NCI-H1417 (cell line): ENCODE data around the gene FYCO1.

Source experiments
- DNase-seq, 3 experiments: peaks; one replicate each; lab custom pipeline; 2025; lab: John Stamatoyannopoulos, UW

Gene FYCO1

GRCh38 chr3:45884368-45885201, 111.0 kb downstream of the FYCO1 start:
- DNase-seq, result no peak

GRCh38 chr3:45881078-45882022, 114.3 kb downstream of the FYCO1 start:
- DNase-seq, result no peak

GRCh38 chr3:45880725-45881077, 114.9 kb downstream of the FYCO1 start:
- no peak for DNase-seq

GRCh38 chr3:45878124-45878523, 117.5 kb downstream of the FYCO1 start:
- no peak for DNase-seq

- DNase-seq, result no peak
These were observed 120.8 kb downstream of the FYCO1 start for GRCh38 chr3:45874677-45875346.

- no peak for DNase-seq
These were observed 122.0 kb downstream of the FYCO1 start for GRCh38 chr3:45873638-45874037.

- DNase-seq, result no peak
These were observed 122.6 kb downstream of the FYCO1 start for GRCh38 chr3:45873036-45873435.

GRCh38 chr3:45872569-45872968, 123.1 kb downstream of the FYCO1 start:
- no peak for DNase-seq

- DNase-seq, result no peak
These were observed 123.8 kb downstream of the FYCO1 start for GRCh38 chr3:45871780-45872179.

GRCh38 chr3:45870099-45870498, 125.5 kb downstream of the FYCO1 start:
- DNase-seq, result no peak

GRCh38 chr3:45869638-45870037, 126.0 kb downstream of the FYCO1 start:
- DNase-seq, result no peak

GRCh38 chr3:45868650-45869049, 127.0 kb downstream of the FYCO1 start:
- no peak for DNase-seq

GRCh38 chr3:45868213-45868612, 127.4 kb downstream of the FYCO1 start:
- peak in 2 of 3 experiments; percentile 1 to 31 for DNase-seq
